Naive thymus-derived CD4-positive, alpha-beta T cell (primary cell): ENCODE results near the gene CD6. TPM values are rescaled to one million over a fixed set of nuclear protein-coding genes. Genes with fewer than 3 reads are reported as not detected.

Experiments used
- ATAC-seq: fragments of 150-1000 bp; cut with Tn5 transposase; 2 replicates; pipeline ENCODE4 v1.10.0; 2021; ENCODE audit warnings: mild to moderate bottlenecking, moderate library complexity
- CTCF ChIA-PET: fragments of 350-600 bp; sonication (Branson Sonifier 250); formaldehyde crosslinking; loops from one replicate; lab custom pipeline; 2021; ENCODE audit warnings: antibody characterized with exemption; lab: Charles Lee
- POLR2A ChIA-PET: fragments of 350-600 bp; sonication (Branson Sonifier 250); formaldehyde crosslinking; loops from one replicate; lab custom pipeline; 2021; ENCODE audit warnings: antibody characterized with exemption, inconsistent platforms; lab: Charles Lee
- DNase-seq, 9 donors: peaks; one replicate each; pipeline versions ENCODE4 v3.0.0 to v3.0.0-alpha.2; 2020 to 2022; ENCODE audit warnings: mixed read lengths in 1 of 9
- H3K27ac ChIP-seq: one replicate; pipeline ENCODE4 v1.7.0; 2013; ENCODE audit warnings: mild to moderate bottlenecking, low read depth, low read length, moderate library complexity
- H3K27me3 ChIP-seq, 2 donors: one replicate each; pipeline ENCODE4 v1.7.0; 2013; ENCODE audit warnings: low read length in 2 of 2, mild to moderate bottlenecking in 2 of 2, moderate library complexity in 2 of 2; ENCODE audit not compliant: control insufficient read depth in 2 of 2, insufficient read depth in 2 of 2
- H3K36me3 ChIP-seq, 3 experiments: 1 replicate in 2 of 3; 2 replicates in 1 of 3; pipeline ENCODE4 v1.7.0; 2013; ENCODE audit warnings: low read length in 3 of 3, mild to moderate bottlenecking in 3 of 3, moderate library complexity in 1 of 3; ENCODE audit not compliant: insufficient read depth in 3 of 3, control insufficient read depth in 2 of 3
- H3K4me1 ChIP-seq, 2 donors: one replicate each; pipeline ENCODE4 v1.7.0; 2013; ENCODE audit warnings: low read length in 2 of 2, mild to moderate bottlenecking in 2 of 2, moderate library complexity in 1 of 2; ENCODE audit not compliant: control insufficient read depth in 2 of 2, insufficient read depth in 2 of 2
- H3K4me3 ChIP-seq: 2 replicates; pipeline ENCODE4 v1.7.0; 2013; ENCODE audit warnings: mild to moderate bottlenecking, low read length
- H3K9me3 ChIP-seq, 3 experiments: 1 replicate in 2 of 3; 2 replicates in 1 of 3; pipeline ENCODE4 v1.7.0; 2013; ENCODE audit warnings: low read length in 3 of 3; ENCODE audit not compliant: control insufficient read depth in 2 of 3
- H3K27ac Mint-ChIP-seq, 9 donors: one replicate each; pipeline ENCODE4 v1.8.0; 2020 to 2022; ENCODE audit warnings: mixed read lengths in 9 of 9, mild to moderate bottlenecking in 8 of 9, moderate library complexity in 5 of 9, inconsistent platforms in 2 of 9
- H3K27me3 Mint-ChIP-seq, 5 donors: one replicate each; pipeline ENCODE4 v1.8.0; 2021 to 2022; ENCODE audit warnings: mixed read lengths in 5 of 5, mild to moderate bottlenecking in 1 of 5
- H3K36me3 Mint-ChIP-seq, 5 donors: one replicate each; pipeline ENCODE4 v1.8.0; 2020 to 2022; ENCODE audit warnings: mixed read lengths in 5 of 5, mild to moderate bottlenecking in 3 of 5, inconsistent platforms in 1 of 5
- H3K4me1 Mint-ChIP-seq, 7 donors: one replicate each; pipeline ENCODE4 v1.8.0; 2020 to 2022; ENCODE audit warnings: mixed read lengths in 7 of 7, mild to moderate bottlenecking in 3 of 7, inconsistent platforms in 1 of 7
- H3K4me3 Mint-ChIP-seq, 10 donors: one replicate each; pipeline ENCODE4 v1.8.0; 2020 to 2022; ENCODE audit warnings: mild to moderate bottlenecking in 10 of 10, mixed read lengths in 10 of 10, moderate library complexity in 6 of 10, inconsistent platforms in 2 of 10
- H3K9me3 Mint-ChIP-seq, 11 donors: one replicate each; pipeline ENCODE4 v1.8.0; 2020 to 2022; ENCODE audit warnings: mixed read lengths in 11 of 11, mild to moderate bottlenecking in 4 of 11, inconsistent platforms in 1 of 11, moderate library complexity in 1 of 11
- intact Hi-C, 2 donors: fragments of 100-400 bp; cut with micrococcal nuclease; formaldehyde crosslinking; loops; one replicate each; pipeline ENCODE4 v1.15.1; 2023
- polyA plus RNA-seq, 2 donors: library from polyadenylated mRNA; unstranded; fragments of 300-500 nt; fragmentation: Illumina TruSeq; gene quantifications; one replicate each; pipeline ENCODE4 v1.2.3, GENCODE V29; 2021
- total RNA-seq, 6 experiments: library from RNA in 5 of 6; stranded (reverse) in 5 of 6; gene quantifications; 1 replicate in 5 of 6; 2 replicates in 1 of 6; pipeline ENCODE4 v1.2.3 and lab custom pipeline; 2021 to 2026

Gene CD6
- total and polyA plus RNA-seq, 7 experiments from 2014 or later, result 195 to 653 (median 416) TPM

GRCh38 chr11:61042537-61042936, 71.1 kb downstream of the CD6 start:
- no peaks in the 10 kb centered on the region for H3K27me3 Mint-ChIP-seq
- Histone ChIP-seq H3K9me3 (no peaks in the 10 kb centered on the region), H3K27me3 (no peaks in the 10 kb centered on the region), H3K4me1 (peaks cover 22 to 49% of the 10 kb centered on the region in 2 donors), H3K4me3 (peak overlapping the region; percentile 22), H3K36me3 (no peaks in the 10 kb centered on the region), H3K27ac (peak overlapping the region; percentile 81)
- ChIA-PET CTCF (interaction anchor here (0.6 to 4.5 kb wide), 23 partner anchors 9 to 350 kb away, joined by 3 to 31 read pairs (median 5); partner anchors contain the start of genes CD5 and TMEM216), POLR2A (interaction anchor here (0.6 to 7.4 kb wide), 32 partner anchors 9 to 1799 kb away, joined by 3 to 222 read pairs (median 7); partner anchors contain the start of gene CD5)
- intact Hi-C loops, result loop anchor here (1.0 to 2.0 kb wide), 11 partner anchors 16 to 136 kb away; partner anchors contain the start of genes CD6 (in 2 of the 2), CD5 (in 1 of the 2) and PRPF19 (in 1 of the 2)
- peaks cover 0 to 24% (median 0%) of the 10 kb centered on the region in 5 donors for H3K36me3 Mint-ChIP-seq
- peaks cover 0 to 8% (median 0%) of the 10 kb centered on the region in 11 donors for H3K9me3 Mint-ChIP-seq
- ATAC-seq (peak; percentile 41), DNase-seq (no peak)
- H3K4me3 Mint-ChIP-seq, result peak overlapping the region; percentile 2 to 85 (median 72)
- peak overlapping the region; percentile 96 to 100 (median 98) for H3K27ac Mint-ChIP-seq
- H3K4me1 Mint-ChIP-seq, result peaks cover 41 to 69% (median 59%) of the 10 kb centered on the region in 7 donors

- H3K9me3 Mint-ChIP-seq, result peaks cover 0 to 8% (median 0%) of the 10 kb centered on the region in 11 donors
- ATAC-seq (peak; percentile 21), DNase-seq (no peak)
- CTCF ChIA-PET, result interaction anchor here (0.6 to 4.5 kb wide), 17 partner anchors 10 to 85 kb away, joined by 3 to 31 read pairs (median 5); no protein-coding TSS in a partner anchor
- peaks cover 41 to 69% (median 59%) of the 10 kb centered on the region in 7 donors for H3K4me1 Mint-ChIP-seq
- intact Hi-C loops, result loop anchor here (1.0 to 2.0 kb wide), 11 partner anchors 17 to 137 kb away; partner anchors contain the start of genes CD6 (in 2 of the 2), CD5 (in 1 of the 2) and PRPF19 (in 1 of the 2)
- Histone ChIP-seq H3K27ac (peak overlapping the region; percentile 81), H3K4me1 (peaks cover 22 to 49% of the 10 kb centered on the region in 2 donors), H3K27me3 (no peaks in the 10 kb centered on the region), H3K4me3 (peak overlapping the region; percentile 22), H3K36me3 (no peaks in the 10 kb centered on the region), H3K9me3 (no peaks in the 10 kb centered on the region)
- peak overlapping the region in 9 of 10 donors; percentile 2 to 85 (median 71) for H3K4me3 Mint-ChIP-seq
- POLR2A ChIA-PET, result interaction anchor here (0.6 to 7.4 kb wide), 27 partner anchors 8 to 1798 kb away, joined by 3 to 222 read pairs (median 7); partner anchors contain the start of gene CD5
- peak overlapping the region; percentile 96 to 100 (median 98) for H3K27ac Mint-ChIP-seq
- no peaks in the 10 kb centered on the region for H3K27me3 Mint-ChIP-seq
- peaks cover 0 to 25% (median 0%) of the 10 kb centered on the region in 5 donors for H3K36me3 Mint-ChIP-seq
Measured at GRCh38 chr11:61042961-61043540, 71.6 kb downstream of the CD6 start.

GRCh38 chr11:61045271-61045670, 73.8 kb downstream of the CD6 start:
- ATAC-seq, result no peak
- peaks cover 0 to 8% (median 0%) of the 10 kb centered on the region in 11 donors for H3K9me3 Mint-ChIP-seq
- peak overlapping the region in 3 of 9 donors; percentile 17 to 84 (median 71) for H3K27ac Mint-ChIP-seq
- no peak overlapping the region for H3K27ac ChIP-seq
- DNase-seq, result no peak
- POLR2A ChIA-PET, result interaction anchor here (0.9 to 7.4 kb wide), 10 partner anchors 8 to 1430 kb away, joined by 3 to 222 read pairs (median 5); no protein-coding TSS in a partner anchor
- H3K4me3 ChIP-seq, result no peak overlapping the region
- no peak overlapping the region for H3K4me3 Mint-ChIP-seq
- no peaks in the 10 kb centered on the region for H3K36me3 ChIP-seq
- CTCF ChIA-PET, result interaction anchor here (0.8 to 4.5 kb wide), 6 partner anchors 8 to 77 kb away, joined by 3 to 13 read pairs (median 4); no protein-coding TSS in a partner anchor
- peaks cover 45 to 75% (median 66%) of the 10 kb centered on the region in 7 donors for H3K4me1 Mint-ChIP-seq
- peaks cover 0 to under 1% (median 0%) of the 10 kb centered on the region in 3 experiments for H3K9me3 ChIP-seq
- intact Hi-C loops, result no loop called here
- H3K4me1 ChIP-seq, result peaks cover 22 to 54% of the 10 kb centered on the region in 2 donors
- peaks cover 0 to 33% (median 3%) of the 10 kb centered on the region in 5 donors for H3K36me3 Mint-ChIP-seq
- no peaks in the 10 kb centered on the region for H3K27me3 ChIP-seq
- H3K27me3 Mint-ChIP-seq, result no peaks in the 10 kb centered on the region

- no peaks in the 10 kb centered on the region for H3K36me3 ChIP-seq
- Mint-ChIP-seq H3K4me3 (no peak overlapping the region), H3K9me3 (peaks cover 0 to 13% (median 2%) of the 10 kb centered on the region in 11 donors), H3K27ac (peak overlapping the region in 4 of 9 donors; percentile 1 to 87 (median 40)), H3K27me3 (no peaks in the 10 kb centered on the region), H3K4me1 (peaks cover 35 to 65% (median 61%) of the 10 kb centered on the region in 7 donors), H3K36me3 (peaks cover 0 to 39% (median 9%) of the 10 kb centered on the region in 5 donors)
- H3K27me3 ChIP-seq, result no peaks in the 10 kb centered on the region
- no peak overlapping the region for H3K4me3 ChIP-seq
- H3K27ac ChIP-seq, result no peak overlapping the region
- POLR2A ChIA-PET, result interaction anchor here (1.1 to 9.2 kb wide), 11 partner anchors 13 to 82 kb away, joined by 3 to 73 read pairs (median 13); no protein-coding TSS in a partner anchor
- CTCF ChIA-PET, result interaction anchor here (1.0 to 1.5 kb wide), 2 partner anchors 30 to 60 kb away, joined by 3 read pairs; no protein-coding TSS in a partner anchor
- intact Hi-C loops, result no loop called here
- H3K9me3 ChIP-seq, result peaks cover 0 to 3% (median 0%) of the 10 kb centered on the region in 3 experiments
- ATAC-seq (no peak), DNase-seq (no peak)
- peaks cover 11 to 38% of the 10 kb centered on the region in 2 donors for H3K4me1 ChIP-seq
Measured at GRCh38 chr11:61046833-61047232, 75.4 kb downstream of the CD6 start.

DNA sequence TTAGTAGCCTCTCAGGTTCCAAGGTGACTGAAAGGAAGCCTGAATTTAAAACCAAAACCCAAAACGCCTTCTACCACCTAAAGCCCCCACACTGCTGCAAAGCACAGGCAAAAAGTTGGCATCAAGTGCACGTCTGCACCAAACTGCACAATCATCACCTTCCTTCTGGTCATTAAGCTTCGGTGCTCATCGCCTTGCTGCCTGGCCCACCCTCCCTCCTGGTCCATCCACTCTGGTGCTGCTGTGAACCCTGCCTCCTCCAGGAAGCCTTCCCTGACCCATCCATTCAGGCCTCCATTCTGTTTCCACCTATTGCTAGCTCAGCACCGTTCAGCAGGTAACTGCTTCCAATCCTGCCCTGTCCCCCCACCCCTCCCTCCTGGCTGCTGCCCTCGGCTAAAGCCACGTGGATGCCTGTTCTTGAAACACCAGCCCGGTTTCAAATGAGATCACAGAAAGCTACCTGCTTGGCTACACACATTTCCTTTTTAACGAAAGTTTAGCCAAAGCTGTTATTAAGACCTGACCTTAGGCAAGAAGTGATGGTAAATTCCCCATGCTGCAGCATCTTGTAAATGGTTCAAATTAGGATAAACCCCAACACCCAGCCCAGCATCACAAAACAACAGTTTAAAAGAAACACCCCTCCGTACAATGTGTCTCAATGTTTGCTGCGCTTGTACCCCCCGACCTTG, 77.0 kb downstream of the CD6 start:
- H3K4me1 Mint-ChIP-seq, result peaks cover 22 to 63% (median 60%) of the 10 kb centered on the region in 7 donors
- ChIA-PET CTCF (interaction anchor here (1.3 to 1.4 kb wide), 2 partner anchors 14 to 22 kb away, joined by 4 read pairs; no protein-coding TSS in a partner anchor), POLR2A (interaction anchor here (0.7 to 9.2 kb wide), 15 partner anchors 9 to 68 kb away, joined by 3 to 73 read pairs (median 10); no protein-coding TSS in a partner anchor)
- H3K27ac Mint-ChIP-seq, result peak overlapping the region; percentile 66 to 92 (median 86)
- Histone ChIP-seq H3K9me3 (peaks cover 0 to 3% (median 0%) of the 10 kb centered on the region in 3 experiments), H3K27ac (peak overlapping the region; percentile 4), H3K4me3 (no peak overlapping the region), H3K36me3 (no peaks in the 10 kb centered on the region), H3K4me1 (peaks cover 0 to 36% of the 10 kb centered on the region in 2 donors), H3K27me3 (no peaks in the 10 kb centered on the region)
- H3K36me3 Mint-ChIP-seq, result peaks cover 0 to 37% (median 9%) of the 10 kb centered on the region in 5 donors
- ATAC-seq (peak; percentile 6), DNase-seq (no peak)
- H3K27me3 Mint-ChIP-seq, result no peaks in the 10 kb centered on the region
- H3K4me3 Mint-ChIP-seq, result peak overlapping the region; percentile 63 to 83 (median 74)
- intact Hi-C loops, result loop anchor here in 1 of 2 donors (1.0 to 2.0 kb wide), 2 partner anchors 13 to 70 kb away; no protein-coding TSS in a partner anchor
- H3K9me3 Mint-ChIP-seq, result peaks cover 0 to 9% (median 2%) of the 10 kb centered on the region in 11 donors
